Neural cell (in vitro differentiated cells): ENCODE results near the gene CACNA2D1. TPM values are rescaled to one million over a fixed set of nuclear protein-coding genes. Genes with fewer than 3 reads are reported as not detected.

Source experiments
- H2AFZ ChIP-seq: fragments of 200-600, 300-800 bp; sonication (generic), shearing (Covaris generic); 2 replicates; pipeline ENCODE4 v1.6.0; 2014; ENCODE audit warnings: low read depth, mild to moderate bottlenecking, antibody characterized with exemption, low read length, moderate library complexity
- H3F3A ChIP-seq: fragments of 200-600 bp; shearing (Covaris generic); 2 replicates; pipeline ENCODE4 v1.6.1; 2016; ENCODE audit warnings: mild to moderate bottlenecking, moderate library complexity, mixed read lengths, antibody characterized with exemption, low read length; ENCODE audit not compliant: insufficient read depth, poor library complexity, severe bottlenecking
- H3K27ac ChIP-seq: fragments of 200-600, 300-800 bp; sonication (generic), shearing (Covaris generic); 2 replicates; pipeline ENCODE4 v1.5.1; 2014; ENCODE audit warnings: mild to moderate bottlenecking, low read length, moderate library complexity
- H3K27me3 ChIP-seq: fragments of 300-800, 200-600 bp; sonication (generic), shearing (Covaris generic); 2 replicates; pipeline ENCODE4 v1.6.0; 2014; ENCODE audit warnings: mild to moderate bottlenecking, low read depth, low read length, moderate library complexity; ENCODE audit not compliant: insufficient read depth
- H3K36me3 ChIP-seq: fragments of 300-800, 200-600 bp; sonication (generic), shearing (Covaris generic); 2 replicates; pipeline ENCODE4 v1.5.1; 2014; ENCODE audit warnings: mild to moderate bottlenecking, antibody characterized with exemption, low read length, moderate library complexity; ENCODE audit not compliant: insufficient read depth
- H3K4me2 ChIP-seq: fragments of 300-800, 200-600 bp; sonication (generic), shearing (Covaris generic); 2 replicates; pipeline ENCODE4 v1.6.0; 2014; ENCODE audit warnings: mild to moderate bottlenecking, low read length
- H3K4me3 ChIP-seq: fragments of 300-800, 200-600 bp; sonication (generic), shearing (Covaris generic); 2 replicates; pipeline ENCODE4 v1.5.1; 2014; ENCODE audit warnings: mild to moderate bottlenecking, low read length, moderate library complexity
- H3K79me2 ChIP-seq: fragments of 200-600 bp; shearing (Covaris generic); replicated peaks from 2 replicates; pipeline ENCODE4 v1.6.0; 2014; ENCODE audit warnings: mild to moderate bottlenecking, low read length, moderate library complexity; ENCODE audit not compliant: insufficient read depth
- H3K9ac ChIP-seq: fragments of 300-800, 200-600 bp; sonication (generic), shearing (Covaris generic); 2 replicates; pipeline ENCODE4 v1.6.1; 2016; ENCODE audit warnings: mild to moderate bottlenecking, low read length, mixed read lengths
- H3K9me2 ChIP-seq: fragments of 200-600 bp; shearing (Covaris generic); 2 replicates; pipeline ENCODE4 v1.6.1; 2016; ENCODE audit warnings: mild to moderate bottlenecking, low read length, mixed read lengths; ENCODE audit not compliant: insufficient read depth
- H3K9me3 ChIP-seq: fragments of 200-600, 300-800 bp; sonication (generic), shearing (Covaris generic); 2 replicates; pipeline ENCODE4 v1.6.1; 2016; ENCODE audit warnings: mild to moderate bottlenecking, mixed run types, low read length, moderate library complexity, mixed read lengths
- H4K20me1 ChIP-seq: fragments of 200-600 bp; shearing (Covaris generic); 2 replicates; pipeline ENCODE4 v1.6.1; 2016; ENCODE audit warnings: mild to moderate bottlenecking, mixed run types; ENCODE audit not compliant: insufficient read depth
- CTCF ChIP-seq: fragments of 450-650 bp; IDR thresholded peaks from 2 replicates; pipeline ENCODE4 v1.5.1; 2014; ENCODE audit warnings: antibody characterized with exemption, mild to moderate bottlenecking, moderate library complexity; ENCODE audit not compliant: poor library complexity, severe bottlenecking
- EP300 ChIP-seq: fragments of 450-650 bp; conservative IDR thresholded peaks from 2 replicates; pipeline ENCODE4 v1.6.1; 2014; ENCODE audit warnings: antibody characterized with exemption, mild to moderate bottlenecking, moderate library complexity; ENCODE audit not compliant: poor library complexity, severe bottlenecking
- EZH2 ChIP-seq: fragments of 200-600, 300-800 bp; shearing (Covaris generic), sonication (generic); IDR thresholded peaks from 2 replicates; pipeline ENCODE4 v1.6.1; 2014; ENCODE audit warnings: antibody characterized with exemption, low read length, borderline replicate concordance, mild to moderate bottlenecking; ENCODE audit not compliant: insufficient read depth, poor library complexity, severe bottlenecking
- MXI1 ChIP-seq: fragments of 450-650 bp; conservative IDR thresholded peaks from 2 replicates; pipeline ENCODE4 v1.6.1; 2014; ENCODE audit warnings: antibody characterized with exemption, mild to moderate bottlenecking; ENCODE audit not compliant: poor library complexity, severe bottlenecking
- POLR2AphosphoS5 ChIP-seq: IDR thresholded peaks from 2 replicates; pipeline ENCODE4 v1.6.1; 2012
- RAD21 ChIP-seq: fragments of 450-650 bp; conservative IDR thresholded peaks from 2 replicates; pipeline ENCODE4 v1.6.1; 2014; ENCODE audit warnings: antibody characterized with exemption, mild to moderate bottlenecking, moderate library complexity
- SMC3 ChIP-seq: fragments of 450-650 bp; conservative IDR thresholded peaks from 2 replicates; pipeline ENCODE4 v1.6.1; 2014; ENCODE audit warnings: antibody characterized with exemption, mild to moderate bottlenecking, moderate library complexity; ENCODE audit not compliant: poor library complexity
- TAF1 ChIP-seq: IDR thresholded peaks from 2 replicates; pipeline ENCODE4 v1.6.1; 2012; ENCODE audit warnings: low read depth
- polyA plus RNA-seq: library from polyadenylated mRNA; depleted of rRNA; stranded (reverse); fragments of >200 nt; gene quantifications from 2 replicates; pipeline ENCODE4 v1.2.3, GENCODE V29; 2014
- TF ChIP-seq, protein P1 (sequence below): IDR thresholded peaks from 2 replicates; pipeline ENCODE4 v1.6.1; 2012; ENCODE audit warnings: borderline replicate concordance

Gene CACNA2D1
- polyA plus RNA-seq, 1 donor from 2014 or later = 7.0 TPM

GRCh38 chr7:82224529-82224928, 219.0 kb downstream of the CACNA2D1 start:
- H3K36me3 ChIP-seq = no peaks in the 10 kb centered on the region
- no peak overlapping the region for H3K4me3 ChIP-seq
- H3K9ac ChIP-seq = no peak overlapping the region
- no peaks in the 10 kb centered on the region for H3K9me3 ChIP-seq
- H3K4me2 ChIP-seq = no peak overlapping the region
- H3K27me3 ChIP-seq = no peaks in the 10 kb centered on the region
- H3F3A ChIP-seq = no peaks in the 10 kb centered on the region
- H2AFZ ChIP-seq = no peak overlapping the region
- no peaks in the 10 kb centered on the region for H3K79me2 ChIP-seq
- no peak for TF ChIP-seq EZH2
- TF ChIP-seq EP300 = no peak
- TF ChIP-seq, protein P1, sequence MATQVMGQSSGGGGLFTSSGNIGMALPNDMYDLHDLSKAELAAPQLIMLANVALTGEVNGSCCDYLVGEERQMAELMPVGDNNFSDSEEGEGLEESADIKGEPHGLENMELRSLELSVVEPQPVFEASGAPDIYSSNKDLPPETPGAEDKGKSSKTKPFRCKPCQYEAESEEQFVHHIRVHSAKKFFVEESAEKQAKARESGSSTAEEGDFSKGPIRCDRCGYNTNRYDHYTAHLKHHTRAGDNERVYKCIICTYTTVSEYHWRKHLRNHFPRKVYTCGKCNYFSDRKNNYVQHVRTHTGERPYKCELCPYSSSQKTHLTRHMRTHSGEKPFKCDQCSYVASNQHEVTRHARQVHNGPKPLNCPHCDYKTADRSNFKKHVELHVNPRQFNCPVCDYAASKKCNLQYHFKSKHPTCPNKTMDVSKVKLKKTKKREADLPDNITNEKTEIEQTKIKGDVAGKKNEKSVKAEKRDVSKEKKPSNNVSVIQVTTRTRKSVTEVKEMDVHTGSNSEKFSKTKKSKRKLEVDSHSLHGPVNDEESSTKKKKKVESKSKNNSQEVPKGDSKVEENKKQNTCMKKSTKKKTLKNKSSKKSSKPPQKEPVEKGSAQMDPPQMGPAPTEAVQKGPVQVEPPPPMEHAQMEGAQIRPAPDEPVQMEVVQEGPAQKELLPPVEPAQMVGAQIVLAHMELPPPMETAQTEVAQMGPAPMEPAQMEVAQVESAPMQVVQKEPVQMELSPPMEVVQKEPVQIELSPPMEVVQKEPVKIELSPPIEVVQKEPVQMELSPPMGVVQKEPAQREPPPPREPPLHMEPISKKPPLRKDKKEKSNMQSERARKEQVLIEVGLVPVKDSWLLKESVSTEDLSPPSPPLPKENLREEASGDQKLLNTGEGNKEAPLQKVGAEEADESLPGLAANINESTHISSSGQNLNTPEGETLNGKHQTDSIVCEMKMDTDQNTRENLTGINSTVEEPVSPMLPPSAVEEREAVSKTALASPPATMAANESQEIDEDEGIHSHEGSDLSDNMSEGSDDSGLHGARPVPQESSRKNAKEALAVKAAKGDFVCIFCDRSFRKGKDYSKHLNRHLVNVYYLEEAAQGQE = no peak
- no peak for TF ChIP-seq POLR2AphosphoS5
- no peak for TF ChIP-seq SMC3
- TF ChIP-seq MXI1 = no peak
- no peak for TF ChIP-seq TAF1
- TF ChIP-seq RAD21 = no peak
- no peak for TF ChIP-seq CTCF
- no peaks in the 10 kb centered on the region for H4K20me1 ChIP-seq
- no peak overlapping the region for H3K27ac ChIP-seq
- H3K9me2 ChIP-seq = no peaks in the 10 kb centered on the region

DNA sequence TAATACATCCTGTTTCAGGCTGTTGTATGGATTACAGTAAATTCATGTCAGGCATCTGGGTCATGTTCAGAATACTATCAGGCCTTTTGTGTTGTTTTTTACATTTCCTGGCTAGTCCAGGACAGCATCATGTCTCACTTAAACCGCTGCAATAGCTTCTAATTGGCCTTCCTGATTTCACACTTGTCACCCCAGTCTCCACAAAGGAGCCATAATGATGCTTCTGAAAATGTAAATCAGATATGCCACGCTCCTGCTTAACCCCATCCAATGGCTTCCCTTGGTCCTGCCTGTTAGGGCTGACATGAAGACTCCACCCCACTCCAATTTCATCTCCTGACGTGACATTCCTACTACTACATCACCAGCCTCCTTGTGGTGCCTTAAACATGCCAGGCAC, 220.0 kb downstream of the CACNA2D1 start:
- Histone ChIP-seq H3K36me3 (no peaks in the 10 kb centered on the region), H2AFZ (no peak overlapping the region), H3K79me2 (no peaks in the 10 kb centered on the region), H3K27ac (no peak overlapping the region), H4K20me1 (no peaks in the 10 kb centered on the region), H3K9me2 (no peaks in the 10 kb centered on the region), H3K27me3 (no peaks in the 10 kb centered on the region), H3K9ac (no peak overlapping the region), H3K4me2 (no peak overlapping the region), H3K9me3 (no peaks in the 10 kb centered on the region), H3F3A (no peaks in the 10 kb centered on the region), H3K4me3 (no peak overlapping the region)
- no peak for TF ChIP-seq MXI1
- TF ChIP-seq, protein P1 = no peak
